Uterus (tissue), 2 donors: ENCODE measurements around the gene GLIS2.

Source experiments
- POLR2A ChIP-seq, 2 donors: fragments of 450-650 bp; IDR thresholded peaks; one replicate each; pipeline ENCODE4 v1.6.1; 2016; ENCODE audit warnings: antibody characterized with exemption in 2 of 2, mild to moderate bottlenecking in 1 of 2, moderate library complexity in 1 of 2
- TF ChIP-seq, protein P1 (sequence below), 4 experiments: fragments of 200-600 bp in 2 of 4; fragments of 450-650 bp in 2 of 4; sonication (generic) in 2 of 4; IDR thresholded peaks; one replicate each; pipeline ENCODE4 v1.5.1; 2016 to 2019; ENCODE audit warnings: antibody characterized with exemption in 4 of 4, mild to moderate bottlenecking in 2 of 4, moderate library complexity in 1 of 4

DNA sequence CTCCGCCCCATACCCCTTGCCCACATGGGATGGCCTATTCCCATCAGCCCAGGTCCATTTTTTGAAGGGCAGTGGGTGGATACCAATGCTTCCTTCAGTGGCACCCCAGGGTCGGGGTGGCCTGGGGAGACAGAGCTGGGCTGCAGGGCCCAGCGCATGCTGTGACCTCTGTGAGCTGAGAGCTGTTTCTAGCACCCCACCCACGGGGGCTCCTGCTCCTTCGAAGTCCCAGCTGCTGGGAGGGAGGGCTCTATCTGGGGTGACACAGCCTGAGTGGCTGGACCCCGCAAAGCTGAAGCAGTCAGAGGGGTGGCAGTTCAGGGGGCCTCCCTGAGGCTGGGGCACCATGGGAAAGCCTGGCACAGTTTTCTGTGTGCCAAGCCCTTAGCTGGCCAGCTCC is 24.6 kb downstream of the GLIS2 start:
- TF ChIP-seq, protein P1, sequence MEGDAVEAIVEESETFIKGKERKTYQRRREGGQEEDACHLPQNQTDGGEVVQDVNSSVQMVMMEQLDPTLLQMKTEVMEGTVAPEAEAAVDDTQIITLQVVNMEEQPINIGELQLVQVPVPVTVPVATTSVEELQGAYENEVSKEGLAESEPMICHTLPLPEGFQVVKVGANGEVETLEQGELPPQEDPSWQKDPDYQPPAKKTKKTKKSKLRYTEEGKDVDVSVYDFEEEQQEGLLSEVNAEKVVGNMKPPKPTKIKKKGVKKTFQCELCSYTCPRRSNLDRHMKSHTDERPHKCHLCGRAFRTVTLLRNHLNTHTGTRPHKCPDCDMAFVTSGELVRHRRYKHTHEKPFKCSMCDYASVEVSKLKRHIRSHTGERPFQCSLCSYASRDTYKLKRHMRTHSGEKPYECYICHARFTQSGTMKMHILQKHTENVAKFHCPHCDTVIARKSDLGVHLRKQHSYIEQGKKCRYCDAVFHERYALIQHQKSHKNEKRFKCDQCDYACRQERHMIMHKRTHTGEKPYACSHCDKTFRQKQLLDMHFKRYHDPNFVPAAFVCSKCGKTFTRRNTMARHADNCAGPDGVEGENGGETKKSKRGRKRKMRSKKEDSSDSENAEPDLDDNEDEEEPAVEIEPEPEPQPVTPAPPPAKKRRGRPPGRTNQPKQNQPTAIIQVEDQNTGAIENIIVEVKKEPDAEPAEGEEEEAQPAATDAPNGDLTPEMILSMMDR (IDR thresholded peaks at IDR 0.05), result no peak
- no peak for TF ChIP-seq POLR2A (IDR thresholded peaks at IDR 0.05)
